Measurements from ENCODE around the gene TBC1D14.
"Not testable (repeated sequence)": the region's sequence is repeated elsewhere in the genome, so short reads cannot be mapped to it uniquely, and the experiment has no call there.

DNA sequence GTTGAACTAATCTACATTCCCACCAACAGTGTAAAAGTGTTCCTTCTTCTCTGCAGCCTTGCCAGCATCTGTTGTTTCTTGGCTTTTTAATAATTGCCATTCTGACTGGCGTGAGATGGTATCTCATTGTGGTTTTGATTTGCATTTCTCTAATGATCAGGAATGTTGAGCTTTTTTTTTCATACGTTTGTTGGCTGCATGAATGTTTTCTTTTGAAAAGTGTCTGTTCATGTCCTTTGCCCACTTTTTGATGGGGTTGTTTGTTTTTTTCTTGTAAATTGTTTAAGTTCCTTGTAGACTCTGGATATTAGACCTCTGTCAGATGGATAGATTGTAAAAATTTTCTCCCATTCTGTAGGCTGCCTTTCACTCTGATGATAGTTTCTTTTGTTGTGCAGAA is 170.3 kb downstream of the TBC1D14 start:
- TF ChIP-seq, protein P1, sequence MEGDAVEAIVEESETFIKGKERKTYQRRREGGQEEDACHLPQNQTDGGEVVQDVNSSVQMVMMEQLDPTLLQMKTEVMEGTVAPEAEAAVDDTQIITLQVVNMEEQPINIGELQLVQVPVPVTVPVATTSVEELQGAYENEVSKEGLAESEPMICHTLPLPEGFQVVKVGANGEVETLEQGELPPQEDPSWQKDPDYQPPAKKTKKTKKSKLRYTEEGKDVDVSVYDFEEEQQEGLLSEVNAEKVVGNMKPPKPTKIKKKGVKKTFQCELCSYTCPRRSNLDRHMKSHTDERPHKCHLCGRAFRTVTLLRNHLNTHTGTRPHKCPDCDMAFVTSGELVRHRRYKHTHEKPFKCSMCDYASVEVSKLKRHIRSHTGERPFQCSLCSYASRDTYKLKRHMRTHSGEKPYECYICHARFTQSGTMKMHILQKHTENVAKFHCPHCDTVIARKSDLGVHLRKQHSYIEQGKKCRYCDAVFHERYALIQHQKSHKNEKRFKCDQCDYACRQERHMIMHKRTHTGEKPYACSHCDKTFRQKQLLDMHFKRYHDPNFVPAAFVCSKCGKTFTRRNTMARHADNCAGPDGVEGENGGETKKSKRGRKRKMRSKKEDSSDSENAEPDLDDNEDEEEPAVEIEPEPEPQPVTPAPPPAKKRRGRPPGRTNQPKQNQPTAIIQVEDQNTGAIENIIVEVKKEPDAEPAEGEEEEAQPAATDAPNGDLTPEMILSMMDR (IDR thresholded peaks at IDR 0.05) = not testable (repeated sequence)
- not testable (repeated sequence) for TF ChIP-seq POLR2AphosphoS5 (IDR thresholded peaks at IDR 0.05)

Data from sigmoid colon (tissue), 4 donors.